ENCODE data around the gene SLC39A9. TPM values are rescaled to one million over a fixed set of nuclear protein-coding genes. Genes with fewer than 3 reads are reported as not detected.

SLC39A9 gene
- total RNA-seq, 4 donors from 2014 or later, result 40.2 to 77.7 (median 68.6) TPM

GRCh38 chr14:69439521-69440270, 41.2 kb downstream of the SLC39A9 start:
- intact Hi-C loops (cut with DNase I), result no loop called here
- no peak overlapping the region for H3K27ac ChIP-seq
- DNase-seq, result no peak
- no peaks in the 10 kb centered on the region for H3K4me1 ChIP-seq
- no peaks in the 10 kb centered on the region for H3K27me3 ChIP-seq
- TF ChIP-seq POLR2A (IDR thresholded peaks at IDR 0.05) (no peak), CTCF (IDR thresholded peaks at IDR 0.05) (no peak)
- peaks cover 0 to 40% (median 0%) of the 10 kb centered on the region in 3 donors for H3K36me3 ChIP-seq
- no peaks in the 10 kb centered on the region for H3K9me3 ChIP-seq
- 81 to 86% methylated on average over 11 to 12 of the region's 12 CpGs for WGBS, 2 donors
- no peak overlapping the region for H3K4me3 ChIP-seq

DNA sequence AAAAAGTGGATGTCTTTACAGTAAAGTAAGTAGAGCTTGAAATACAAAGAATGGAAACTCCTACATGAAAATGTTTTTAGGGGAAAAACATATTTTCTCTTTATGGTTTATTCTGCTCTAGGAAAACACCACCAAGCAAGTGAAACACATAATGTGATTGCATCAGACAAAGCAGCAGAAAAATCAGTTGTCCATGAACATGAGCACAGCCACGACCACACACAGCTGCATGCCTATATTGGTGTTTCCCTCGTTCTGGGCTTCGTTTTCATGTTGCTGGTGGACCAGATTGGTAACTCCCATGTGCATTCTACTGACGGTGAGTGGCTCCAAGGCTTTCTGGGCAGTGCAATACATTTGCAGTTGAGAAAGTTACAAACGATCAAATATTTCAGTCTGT, 43.5 kb downstream of the SLC39A9 start:
- no peaks in the 10 kb centered on the region for H3K4me1 ChIP-seq
- 79 to 87% methylated on average over 5 of the region's 5 CpGs for WGBS, 2 donors
- no peak for DNase-seq
- H3K27me3 ChIP-seq, result no peaks in the 10 kb centered on the region
- no peak overlapping the region for H3K4me3 ChIP-seq
- H3K9me3 ChIP-seq, result no peaks in the 10 kb centered on the region
- H3K36me3 ChIP-seq, result peaks cover 0 to 51% (median 0%) of the 10 kb centered on the region in 3 donors
- no peak for TF ChIP-seq CTCF (IDR thresholded peaks at IDR 0.05)
- no peak overlapping the region for H3K27ac ChIP-seq
- intact Hi-C loops (cut with DNase I), result no loop called here

GRCh38 chr14:69443296-69443805, 44.9 kb downstream of the SLC39A9 start:
- Histone ChIP-seq H3K27me3 (no peaks in the 10 kb centered on the region), H3K36me3 (peaks cover 0 to 58% (median 0%) of the 10 kb centered on the region in 3 donors), H3K9me3 (no peaks in the 10 kb centered on the region), H3K27ac (no peak overlapping the region), H3K4me3 (no peak overlapping the region), H3K4me1 (no peaks in the 10 kb centered on the region)
- no peak for TF ChIP-seq POLR2A (IDR thresholded peaks at IDR 0.05)
- TF ChIP-seq CTCF (IDR thresholded peaks at IDR 0.05), result no peak
- WGBS, 2 donors, result 91 to 98% methylated on average over 5 of the region's 5 CpGs
- intact Hi-C loops (cut with DNase I), result no loop called here
- no peak for DNase-seq

DNA sequence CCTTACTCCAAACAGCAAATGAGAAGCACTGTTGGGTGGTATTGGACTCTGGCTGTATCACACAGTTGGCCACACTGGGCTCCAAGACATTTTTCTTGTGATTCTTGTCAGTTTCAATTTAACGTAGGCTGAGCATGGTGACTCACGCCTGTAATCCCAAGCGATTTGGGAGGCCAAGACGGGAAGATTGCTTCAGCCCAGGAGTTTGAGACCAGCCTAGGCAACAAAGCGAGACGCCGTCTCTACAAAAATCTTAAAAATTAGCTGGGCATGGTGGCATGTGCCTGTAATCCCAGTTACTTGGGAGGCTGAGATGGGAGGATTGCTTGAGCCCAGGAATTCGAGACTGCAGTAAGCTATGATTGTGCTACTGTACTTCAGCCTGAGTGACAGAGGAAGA, 50.7 kb downstream of the SLC39A9 start:
- H3K27ac ChIP-seq, result no peak overlapping the region
- TF ChIP-seq CTCF (IDR thresholded peaks at IDR 0.05) (no peak), POLR2A (IDR thresholded peaks at IDR 0.05) (no peak)
- WGBS, 2 donors, result 89 to 97% methylated on average over 5 to 8 of the region's 8 CpGs
- peaks cover 0 to 49% (median 0%) of the 10 kb centered on the region in 3 donors for H3K36me3 ChIP-seq
- H3K27me3 ChIP-seq, result no peaks in the 10 kb centered on the region
- no peak for DNase-seq
- H3K4me3 ChIP-seq, result no peak overlapping the region
- intact Hi-C loops (cut with DNase I), result no loop called here
- H3K4me1 ChIP-seq, result peaks cover 0 to 8% (median 2%) of the 10 kb centered on the region in 3 donors
- H3K9me3 ChIP-seq, result no peaks in the 10 kb centered on the region

GRCh38 chr14:69451941-69452340, 53.4 kb downstream of the SLC39A9 start:
- Histone ChIP-seq H3K4me3 (no peak overlapping the region), H3K27ac (no peak overlapping the region), H3K27me3 (no peaks in the 10 kb centered on the region), H3K4me1 (peaks cover 0 to 8% (median 2%) of the 10 kb centered on the region in 3 donors), H3K36me3 (peaks cover 0 to 60% (median 5%) of the 10 kb centered on the region in 3 donors), H3K9me3 (no peaks in the 10 kb centered on the region)
- TF ChIP-seq POLR2A (IDR thresholded peaks at IDR 0.05), result no peak
- no peak for TF ChIP-seq CTCF (IDR thresholded peaks at IDR 0.05)
- intact Hi-C loops (cut with DNase I), result no loop called here
- 40 to 52% methylated on average over 2 of the region's 2 CpGs for WGBS, 2 donors
- no peak for DNase-seq

Data from esophagus squamous epithelium (tissue), 5 donors.